Activated effector memory CD4-positive, alpha-beta T cell treated with Interleukin-2 at 50 U/mL for 16 hours (primary cell): ENCODE measurements around the gene CYP2S1.
A peak's percentile ranks its signal among the peaks of the same experiment; 100 is the strongest.
"Not testable (repeated sequence)": the region's sequence is repeated elsewhere in the genome, so short reads cannot be mapped to it uniquely, and the experiment has no call there.

ENCODE experiments used
- DNase-seq: peaks from one replicate; pipeline ENCODE4 v3.0.0-alpha.2; 2020

The CYP2S1 gene, protein sequence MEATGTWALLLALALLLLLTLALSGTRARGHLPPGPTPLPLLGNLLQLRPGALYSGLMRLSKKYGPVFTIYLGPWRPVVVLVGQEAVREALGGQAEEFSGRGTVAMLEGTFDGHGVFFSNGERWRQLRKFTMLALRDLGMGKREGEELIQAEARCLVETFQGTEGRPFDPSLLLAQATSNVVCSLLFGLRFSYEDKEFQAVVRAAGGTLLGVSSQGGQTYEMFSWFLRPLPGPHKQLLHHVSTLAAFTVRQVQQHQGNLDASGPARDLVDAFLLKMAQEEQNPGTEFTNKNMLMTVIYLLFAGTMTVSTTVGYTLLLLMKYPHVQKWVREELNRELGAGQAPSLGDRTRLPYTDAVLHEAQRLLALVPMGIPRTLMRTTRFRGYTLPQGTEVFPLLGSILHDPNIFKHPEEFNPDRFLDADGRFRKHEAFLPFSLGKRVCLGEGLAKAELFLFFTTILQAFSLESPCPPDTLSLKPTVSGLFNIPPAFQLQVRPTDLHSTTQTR

DNA sequence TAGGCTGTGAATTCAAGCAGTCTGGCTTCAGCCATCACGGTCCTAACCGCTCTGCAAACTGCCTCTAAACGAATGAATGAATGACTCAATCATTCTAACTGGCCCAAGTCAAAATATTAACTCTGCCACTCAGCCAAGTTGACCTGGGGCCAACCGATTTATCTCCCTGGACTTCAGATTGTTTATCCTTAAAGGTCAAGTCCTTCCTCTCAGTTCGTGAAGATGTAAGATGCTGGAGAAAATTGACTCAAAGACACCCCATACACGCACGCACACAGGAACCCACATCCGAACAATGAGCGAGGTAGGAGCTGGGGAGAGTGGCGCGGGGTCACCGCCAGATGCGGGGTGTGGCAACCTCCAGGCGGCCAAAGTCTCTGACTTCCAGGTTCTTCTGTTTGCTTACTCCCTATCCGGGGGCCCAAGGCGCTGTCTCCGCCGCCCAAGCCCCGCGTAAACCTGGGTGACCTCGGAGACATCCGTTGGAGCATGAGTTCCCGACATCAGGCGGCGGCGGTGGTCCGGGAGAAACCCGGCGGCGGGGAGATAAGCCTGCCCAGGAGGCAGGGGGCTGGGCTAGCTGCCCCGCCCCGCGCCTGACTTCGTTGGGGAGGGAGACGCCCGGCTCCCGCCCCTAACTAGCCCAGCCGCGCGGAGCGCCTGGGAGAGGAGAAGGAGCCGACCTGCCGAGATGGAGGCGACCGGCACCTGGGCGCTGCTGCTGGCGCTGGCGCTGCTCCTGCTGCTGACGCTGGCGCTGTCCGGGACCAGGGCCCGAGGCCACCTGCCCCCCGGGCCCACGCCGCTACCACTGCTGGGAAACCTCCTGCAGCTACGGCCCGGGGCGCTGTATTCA is at the start of gene CYP2S1:
Gene CYP2S1, plus strand, starts transcription at position 646 of the 856 bp plus-strand sequence. Its CDS starts 46 bp downstream, at position 692.
- no peak for DNase-seq

DNA sequence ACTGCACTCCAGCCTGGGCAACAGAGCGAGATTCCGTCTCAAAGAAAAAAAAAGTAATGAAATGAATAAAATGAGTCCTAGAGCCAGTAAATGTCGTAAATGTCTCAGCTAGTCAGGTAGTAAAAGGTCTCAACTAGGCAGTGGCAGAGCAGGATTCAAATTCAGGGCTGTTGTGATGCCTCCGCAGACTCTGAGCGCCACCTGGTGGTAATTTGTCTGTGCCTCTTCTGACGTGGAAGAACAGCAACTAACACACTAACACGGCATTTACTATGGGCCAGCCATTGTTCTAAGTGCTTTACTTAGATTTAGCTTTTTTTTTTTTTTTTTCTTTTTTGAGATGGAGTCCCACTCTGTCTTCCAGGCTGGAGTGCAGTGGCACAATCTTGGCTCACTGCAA is 48.6 kb upstream of the CYP2S1 start:
- peak; percentile 76 for DNase-seq

DNA sequence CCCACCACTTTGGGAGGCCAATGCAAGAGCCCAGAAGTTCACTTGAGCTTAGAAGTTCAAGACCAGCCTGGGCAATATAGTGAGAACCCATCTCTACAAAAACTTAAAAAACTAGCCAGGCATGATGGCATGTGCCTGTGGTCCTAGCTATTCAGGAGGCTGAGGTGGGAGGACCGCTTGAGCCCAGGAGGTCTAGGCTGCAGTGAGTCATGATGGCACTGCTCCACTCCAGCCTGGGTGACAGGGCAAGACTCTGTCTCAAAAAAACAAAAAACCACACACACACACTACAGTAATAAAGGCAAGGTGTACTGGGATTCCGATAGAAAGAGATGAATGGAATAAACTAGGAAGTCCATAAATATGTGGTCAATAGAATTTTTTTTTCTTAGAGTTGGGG is 43.2 kb upstream of the CYP2S1 start:
- DNase-seq: no peak

DNA sequence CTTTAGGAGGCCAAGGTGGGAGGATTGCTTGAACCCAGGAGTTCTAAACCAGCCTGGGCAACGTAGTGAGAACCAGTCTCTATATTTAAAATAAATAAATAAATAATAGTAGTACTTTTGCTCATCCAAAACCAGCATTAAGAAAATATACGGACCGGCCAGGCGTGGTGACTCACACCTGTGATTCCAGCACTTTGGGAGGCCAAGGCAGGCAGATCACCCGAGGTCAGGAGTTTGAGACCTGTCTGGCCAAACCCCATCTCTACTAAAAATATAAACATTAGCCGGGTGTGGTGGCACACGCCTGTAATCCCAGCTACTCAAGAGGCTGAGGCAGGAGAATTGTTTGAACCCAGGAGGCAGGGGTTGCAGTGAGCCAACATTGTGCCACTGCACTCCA is 42.0 kb upstream of the CYP2S1 start:
- DNase-seq: not testable (repeated sequence)

DNA sequence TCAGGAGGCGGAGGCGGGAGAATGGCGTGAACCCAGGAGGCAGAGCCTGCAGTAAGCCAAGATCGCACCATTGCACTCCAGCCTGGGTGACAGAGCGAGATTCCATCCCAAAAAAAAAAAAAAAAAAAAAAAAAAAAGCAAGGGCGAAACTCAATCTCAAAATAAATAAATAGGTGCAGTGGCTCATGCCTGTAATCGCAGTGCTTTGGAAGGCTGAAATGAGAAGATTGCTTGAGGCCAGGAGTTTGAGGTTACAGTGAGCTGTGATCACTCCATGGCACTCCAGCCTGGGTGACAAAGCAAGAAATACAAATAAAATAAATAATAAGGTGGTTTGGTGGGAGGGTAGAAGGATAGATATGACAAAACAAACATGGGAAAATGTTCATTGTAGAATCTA is 39.0 kb upstream of the CYP2S1 start:
- no peak for DNase-seq

DNA sequence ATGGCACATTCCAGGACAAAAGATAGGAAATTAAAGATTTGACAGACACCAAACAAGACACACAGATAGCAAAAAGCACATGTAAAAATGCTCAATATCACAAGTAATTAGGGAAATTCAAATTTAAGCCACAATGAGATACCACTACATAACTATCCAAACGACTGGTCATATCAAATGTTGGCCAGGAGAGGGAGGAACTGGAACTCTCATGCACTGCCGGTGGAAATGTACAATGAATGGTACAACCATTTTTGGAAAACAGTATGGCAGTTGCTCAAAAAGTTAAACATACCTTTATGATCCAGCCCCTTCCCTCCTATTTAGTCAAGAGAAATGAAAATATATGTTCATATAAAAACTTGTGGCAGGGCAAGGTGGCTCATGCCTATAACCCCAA is 36.8 kb upstream of the CYP2S1 start:
- DNase-seq: no peak

DNA sequence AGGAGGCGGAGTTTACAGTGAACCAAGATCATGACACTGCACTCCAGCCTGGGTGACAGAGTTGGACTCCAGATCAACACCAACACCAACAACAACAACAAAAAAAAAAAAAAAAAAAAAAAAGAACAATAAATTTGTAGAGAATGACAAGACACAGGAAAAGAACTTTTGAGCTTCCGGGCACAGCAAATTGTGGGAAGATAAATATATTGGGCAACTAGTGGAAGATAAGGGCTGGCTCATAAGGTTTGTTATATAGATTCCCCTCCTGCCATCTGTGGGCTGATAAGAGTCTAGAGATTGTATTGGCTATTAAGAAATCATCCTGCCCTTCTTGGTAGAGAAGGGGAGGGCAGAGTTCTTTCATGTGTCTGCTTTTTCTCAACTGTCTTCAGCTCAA is 33.1 kb upstream of the CYP2S1 start:
- DNase-seq: no peak

DNA sequence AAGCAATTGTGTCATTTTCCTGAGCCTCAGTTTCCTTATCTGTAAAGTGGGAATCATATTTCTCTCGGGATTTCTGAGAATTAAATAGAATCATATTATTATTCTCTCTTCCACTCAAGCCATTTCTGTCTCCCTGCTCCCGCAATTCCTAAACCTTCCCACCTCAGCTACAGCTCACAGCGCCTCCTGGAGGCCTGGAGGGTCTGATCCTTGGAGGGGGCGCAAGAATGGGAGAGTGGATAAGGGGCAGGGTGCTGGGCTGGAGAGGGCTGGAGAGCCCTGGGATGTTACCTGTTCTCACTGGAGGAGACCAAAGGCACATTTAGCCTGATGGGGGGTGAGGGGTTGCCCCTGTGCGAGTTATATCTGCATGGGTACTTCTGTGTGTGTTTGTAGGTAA is 31.1 kb upstream of the CYP2S1 start:
- DNase-seq: no peak

DNA sequence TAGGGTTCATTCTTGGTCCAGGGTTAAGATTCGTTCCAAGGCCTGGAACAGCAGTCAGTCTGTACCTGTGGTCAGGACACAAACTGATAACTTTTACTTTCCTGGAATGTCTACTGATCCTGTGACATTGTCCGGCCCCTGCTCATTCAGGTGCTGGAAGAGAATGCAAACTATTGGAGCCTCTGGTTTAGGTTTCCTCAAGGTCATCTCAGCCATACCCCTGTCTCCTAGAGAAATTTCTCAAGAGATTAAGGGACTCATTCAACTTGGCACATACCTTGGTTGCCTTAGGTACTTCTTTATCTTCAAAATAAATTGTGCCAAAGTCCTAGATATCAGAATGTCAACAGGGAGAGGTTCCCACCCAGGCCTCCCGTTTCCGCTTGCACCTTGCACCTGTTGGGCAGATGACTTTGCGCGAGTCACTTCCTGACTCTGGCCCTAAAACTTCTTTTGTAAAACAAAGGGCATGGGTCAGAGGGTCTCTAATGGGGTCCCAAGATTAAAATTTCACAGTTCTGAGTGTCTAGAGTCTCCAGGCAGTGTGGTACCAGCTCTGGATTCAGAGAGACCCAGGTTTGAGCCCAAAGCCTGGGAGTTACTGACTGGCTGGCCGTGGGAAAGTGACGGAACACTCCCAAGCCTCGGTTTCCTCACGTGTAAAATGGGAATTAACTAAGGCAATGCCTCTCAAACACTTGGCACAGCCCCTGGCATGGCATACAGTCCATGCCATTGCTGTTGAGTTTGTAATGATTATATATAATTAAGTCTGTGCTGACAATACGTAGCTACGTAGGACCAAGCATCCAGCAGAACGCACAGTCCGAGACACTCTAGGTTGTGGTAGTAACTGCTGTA is 25.8 kb upstream of the CYP2S1 start:
- no peak for DNase-seq

DNA sequence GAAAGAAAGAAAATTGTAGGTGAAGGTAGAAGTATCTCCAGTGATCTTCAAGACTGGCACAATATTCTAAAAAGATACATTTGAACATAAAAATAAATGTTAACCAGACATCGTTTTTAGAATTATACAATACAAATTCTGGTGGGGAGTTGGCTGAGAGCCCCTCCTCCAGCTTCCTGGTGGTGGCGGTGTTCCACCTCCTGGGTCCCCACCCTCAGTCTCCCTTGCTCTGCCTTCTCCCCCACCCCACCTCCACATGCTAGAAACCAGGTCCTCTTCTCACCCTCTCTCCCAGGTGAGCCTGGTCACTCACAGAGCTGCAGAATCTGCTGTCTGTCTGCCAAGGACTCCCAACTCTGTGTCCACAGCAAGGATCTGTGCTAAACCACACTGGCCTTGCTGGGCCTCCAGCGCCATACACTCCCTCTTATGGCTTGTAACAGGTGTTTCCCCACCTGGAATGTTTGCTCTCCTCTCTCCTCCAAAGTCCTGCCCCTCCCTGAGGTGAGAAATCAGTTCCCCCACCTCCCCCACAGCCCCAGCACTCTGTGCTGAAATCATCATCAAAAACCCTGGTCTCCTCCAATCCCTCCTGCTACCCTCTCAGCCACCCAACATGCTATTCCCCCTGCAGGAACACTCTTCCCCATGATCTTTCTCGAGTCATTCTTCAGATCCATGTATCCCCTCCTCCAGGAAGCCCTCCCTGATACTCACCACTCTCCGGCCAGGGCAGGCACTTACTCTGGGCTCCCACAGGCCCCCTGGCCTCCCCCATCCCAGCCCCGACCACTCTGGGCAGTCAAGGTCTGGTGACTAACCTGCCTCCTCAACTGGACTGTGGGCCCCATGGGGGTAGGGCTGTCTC is 20.5 kb upstream of the CYP2S1 start:
- DNase-seq: no peak

DNA sequence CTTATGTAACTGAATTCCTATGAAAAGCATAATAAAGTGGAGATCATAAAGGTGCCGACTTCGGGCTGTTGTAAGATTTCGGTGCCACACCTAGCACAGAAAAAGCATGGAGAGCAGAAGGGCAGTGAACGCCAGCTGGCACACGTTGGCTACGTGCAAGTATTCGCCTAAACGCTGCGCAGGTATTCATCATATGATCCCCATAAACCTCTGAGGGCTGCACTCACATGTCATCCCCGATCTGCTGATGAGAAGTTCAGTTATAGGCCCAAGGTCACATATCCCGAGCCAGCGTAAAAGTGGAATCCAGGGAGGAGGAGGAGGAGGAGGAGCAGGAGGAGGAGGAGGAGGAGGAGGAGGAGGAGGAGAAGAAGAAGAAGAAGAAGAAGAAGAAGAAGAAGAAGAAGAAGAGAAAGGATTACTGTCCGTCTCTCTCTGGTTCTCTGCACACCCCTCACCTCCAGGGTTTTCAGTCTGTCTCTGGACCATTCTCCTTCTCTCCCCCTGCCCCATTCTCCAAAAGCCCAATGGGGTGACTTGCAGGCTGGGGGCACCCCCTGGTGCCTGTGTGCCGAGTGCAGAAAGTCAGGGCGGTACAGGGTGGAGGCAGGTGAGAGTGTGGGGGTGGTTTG is 18.6 kb upstream of the CYP2S1 start:
- DNase-seq: no peak

DNA sequence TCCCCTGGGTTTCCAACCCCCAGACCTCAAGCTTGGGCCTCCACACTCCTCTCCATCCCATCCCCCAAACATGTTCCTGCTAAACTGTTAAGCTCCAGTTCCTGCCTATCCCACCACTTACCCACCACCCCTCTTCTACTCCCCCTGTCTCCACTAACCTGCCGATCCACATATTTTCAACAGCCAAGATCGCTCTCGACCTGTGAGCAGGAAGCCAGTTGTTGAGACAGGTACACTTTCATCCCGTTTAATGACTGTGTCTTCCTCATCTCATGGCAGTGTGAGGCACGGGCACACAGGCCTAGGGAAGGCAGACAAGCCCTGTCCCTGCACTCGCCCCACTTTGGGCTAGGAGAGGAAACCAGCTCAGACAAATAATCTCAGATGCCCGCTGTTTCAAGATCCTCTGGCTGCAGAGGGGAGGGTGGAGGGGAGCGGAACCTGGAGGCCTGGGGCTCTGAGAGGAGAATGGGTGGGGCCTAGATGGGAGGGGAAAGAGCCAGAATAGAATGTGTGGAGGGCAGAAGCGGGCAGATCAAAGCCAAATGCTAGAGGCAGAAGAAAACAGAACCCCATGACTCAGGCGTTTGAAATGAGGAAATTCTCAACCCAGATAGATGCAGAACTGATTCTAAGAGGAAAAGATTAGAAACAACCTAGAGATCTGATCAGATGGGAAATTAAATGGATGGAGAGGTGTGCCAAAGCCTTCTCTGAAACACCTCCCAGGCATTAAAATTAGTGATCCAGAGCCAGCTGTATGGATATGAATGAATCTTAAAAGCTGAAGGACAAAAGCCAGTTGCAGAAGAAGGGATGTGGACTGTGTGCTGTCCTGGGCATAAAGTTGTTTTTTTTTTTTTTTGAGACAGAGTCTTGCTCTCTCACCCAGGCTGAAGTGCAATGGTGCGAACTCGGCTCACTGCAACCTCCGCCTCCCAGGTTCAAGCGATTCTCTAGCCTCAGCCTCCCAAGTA is 16.9 kb upstream of the CYP2S1 start:
- peak; percentile 32 for DNase-seq

DNA sequence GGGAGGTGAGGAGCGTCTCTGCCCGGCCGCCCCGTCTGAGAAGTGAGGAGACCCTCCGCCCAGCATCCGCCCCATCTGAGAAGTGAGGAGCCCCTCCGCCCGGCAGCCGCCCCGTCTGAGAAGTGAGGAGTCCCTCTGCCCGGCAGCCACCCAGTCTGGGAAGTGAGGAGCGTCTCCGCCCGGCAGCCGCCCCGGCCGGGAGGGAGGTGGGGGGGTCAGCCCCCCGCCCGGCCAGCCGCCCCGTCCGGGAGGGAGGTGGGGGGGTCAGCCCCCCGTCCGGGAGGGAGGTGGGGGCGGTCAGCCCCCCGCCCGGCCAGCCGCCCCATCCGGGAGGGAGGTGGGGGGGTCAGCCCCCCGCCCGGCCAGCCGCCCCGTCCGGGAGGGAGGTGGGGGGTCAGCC is 12.8 kb upstream of the CYP2S1 start:
- DNase-seq: not testable (repeated sequence)

DNA sequence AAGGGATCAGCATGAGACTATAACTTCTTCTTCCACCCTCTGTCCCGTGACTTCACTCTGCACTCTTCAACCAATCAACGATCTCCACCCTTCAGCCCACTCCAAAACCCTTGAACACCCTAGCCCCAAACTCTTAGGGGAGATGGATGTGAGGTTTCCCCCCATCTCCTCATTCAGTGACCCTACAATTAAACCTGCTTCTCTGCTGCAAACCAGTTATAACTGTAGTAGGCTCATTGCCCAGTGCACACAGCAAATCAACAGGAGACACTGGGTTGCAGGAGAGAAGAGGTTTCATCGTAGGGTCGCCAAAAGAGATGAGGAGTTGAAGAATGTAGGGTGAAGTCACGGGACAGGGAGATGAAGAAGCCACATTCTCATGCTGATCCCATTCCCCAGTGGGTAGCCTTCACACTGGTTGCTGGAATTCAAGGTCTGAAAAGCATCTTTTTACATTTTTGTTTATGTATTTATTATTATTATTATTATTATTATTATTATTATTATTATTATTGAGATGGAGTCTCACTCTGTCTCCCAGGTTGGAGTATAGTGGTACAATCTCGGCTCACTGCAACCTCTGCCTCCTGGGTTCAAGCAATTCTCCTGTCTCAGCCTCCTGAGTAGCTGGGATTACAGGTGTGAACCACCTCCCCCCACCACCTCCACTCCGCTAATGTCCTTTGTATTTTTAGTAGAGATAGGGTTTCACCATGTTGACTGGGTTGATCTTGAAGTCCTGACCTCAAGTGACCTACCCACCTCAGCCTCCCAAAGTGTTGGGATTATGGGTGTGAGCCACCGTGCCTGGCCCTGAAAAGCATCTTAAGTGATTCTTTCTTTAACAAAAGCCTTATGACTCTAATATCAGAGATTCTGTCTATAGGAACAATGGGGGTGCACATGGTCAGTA is 5.8 kb upstream of the CYP2S1 start:
- DNase-seq: no peak

DNA sequence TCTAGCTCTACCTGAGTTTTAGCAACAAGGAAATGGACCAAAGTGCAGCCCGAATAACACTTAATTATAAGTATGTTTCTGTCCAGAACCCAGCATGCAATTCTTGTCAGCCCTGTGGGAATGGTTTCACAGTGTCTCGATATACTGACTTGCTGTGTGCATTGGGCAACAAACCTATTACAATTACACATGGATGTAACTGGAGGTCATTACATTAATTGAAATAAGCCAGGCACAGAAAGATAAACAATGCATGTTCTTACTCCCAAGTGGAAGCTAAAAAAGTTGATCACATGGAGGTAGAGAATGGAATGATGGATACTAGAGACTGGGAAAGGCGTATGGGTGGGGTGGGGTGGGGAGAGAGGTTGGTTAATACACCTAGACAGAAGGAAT is 5.1 kb upstream of the CYP2S1 start:
- no peak for DNase-seq

DNA sequence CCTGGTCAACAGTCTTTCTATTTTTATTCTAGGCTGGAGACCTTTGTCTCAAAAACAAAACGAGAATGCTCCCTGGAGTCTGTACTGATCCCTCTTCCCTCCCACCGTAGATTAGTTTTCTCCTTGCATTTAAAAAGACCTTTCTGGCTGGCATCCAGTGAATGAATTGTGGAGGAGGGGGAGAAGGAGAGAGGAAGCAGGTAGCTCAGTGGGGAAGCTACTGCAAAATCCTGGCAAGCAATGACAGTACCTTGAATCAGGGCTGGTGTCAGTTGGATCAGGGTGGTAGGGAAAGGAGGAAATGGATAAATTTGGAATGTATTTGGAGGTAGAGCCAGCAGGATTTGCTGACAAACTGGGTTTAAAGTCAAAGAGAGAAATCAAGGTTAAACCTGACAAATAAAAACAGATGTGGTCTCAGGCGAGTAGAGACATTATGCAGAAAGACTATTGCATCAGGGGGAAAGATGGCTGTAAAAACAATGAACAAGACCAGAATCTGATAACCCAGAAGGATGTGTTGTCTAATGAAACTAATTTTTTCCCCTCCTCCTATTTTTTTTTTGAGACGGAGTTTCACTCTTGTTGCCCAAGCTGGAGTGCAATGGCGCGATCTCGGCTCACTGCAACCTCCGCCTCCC is 3.5 kb upstream of the CYP2S1 start:
- DNase-seq: no peak

DNA sequence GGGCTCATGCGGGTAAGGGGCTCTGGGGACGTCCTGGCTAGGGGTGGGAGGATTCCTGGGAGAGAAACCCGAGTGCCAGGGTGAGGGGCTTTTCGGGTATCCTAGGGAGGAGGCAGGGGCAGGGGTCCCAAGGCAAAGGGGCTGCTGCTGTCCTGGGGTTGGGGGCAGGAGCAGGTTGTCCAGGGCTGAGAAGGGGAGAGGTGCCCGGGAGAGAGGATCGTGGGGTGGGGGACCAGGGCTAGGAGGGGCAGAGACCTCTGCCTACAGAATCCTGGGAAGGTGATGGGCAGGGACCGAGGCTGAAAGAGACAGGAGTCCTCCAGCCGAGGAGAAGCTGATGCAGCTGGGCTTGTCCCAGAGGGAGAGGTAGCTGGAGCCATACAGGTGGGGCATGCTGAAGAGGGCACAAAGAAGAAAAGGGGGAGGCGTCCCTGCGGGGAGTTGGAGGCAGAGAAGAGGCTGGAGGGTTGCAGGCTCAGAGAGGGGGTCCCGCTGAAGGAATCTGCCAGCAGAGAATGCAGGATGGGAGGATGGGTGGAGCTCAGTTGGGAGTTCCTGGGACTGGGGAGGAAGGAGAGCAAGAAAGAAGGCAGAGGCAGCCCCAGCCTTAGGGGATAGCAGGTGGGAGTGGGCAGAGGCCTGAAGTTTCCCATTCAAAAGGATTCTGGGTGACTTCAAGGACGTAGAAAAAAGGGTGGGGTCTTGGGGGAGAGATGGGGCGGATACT is 574 bp downstream of the CYP2S1 start:
- no peak for DNase-seq

DNA sequence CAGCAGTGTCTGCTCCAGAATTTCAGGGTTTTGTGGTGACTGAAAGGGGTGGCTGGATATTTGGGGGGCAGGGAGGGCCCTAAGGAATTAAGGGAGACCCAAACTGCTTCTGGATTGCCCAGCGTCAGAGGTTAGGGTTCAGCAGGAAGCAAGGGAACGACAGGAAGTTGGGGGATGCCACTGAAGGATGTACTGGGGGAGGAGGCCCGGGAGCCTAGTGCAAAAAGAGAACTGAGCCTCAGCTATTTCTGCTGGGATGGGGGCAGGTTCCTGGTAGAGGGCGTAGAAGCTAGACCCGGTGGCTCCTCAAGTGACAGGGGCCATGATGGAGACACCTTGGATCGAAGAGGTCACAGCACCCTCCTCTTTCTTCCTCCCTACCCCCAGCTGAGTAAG is 1.1 kb downstream of the CYP2S1 start:
- no peak for DNase-seq
